Suprapubic skin (tissue), 4 donors: ENCODE data around the gene KIAA2012. TPM values are rescaled to one million over a fixed set of nuclear protein-coding genes. Genes with fewer than 3 reads are reported as not detected.
A peak's percentile ranks its signal among the peaks of the same experiment; 100 is the strongest.

Experiments used
- DNase-seq, 2 donors: peaks; one replicate each; pipeline ENCODE4 v3.0.0-alpha.2; 2019; ENCODE audit warnings: low spot score in 2 of 2
- H3K27ac ChIP-seq: fragments of 200-600 bp; sonication (generic); one replicate; pipeline ENCODE4 v1.5.1; 2019
- H3K27me3 ChIP-seq: fragments of 200-600 bp; sonication (generic); one replicate; pipeline ENCODE4 v1.5.1; 2019
- H3K36me3 ChIP-seq: fragments of 200-600 bp; sonication (generic); one replicate; pipeline ENCODE4 v1.5.1; 2019
- H3K4me1 ChIP-seq: fragments of 200-600 bp; sonication (generic); one replicate; pipeline ENCODE4 v1.5.1; 2019
- H3K4me3 ChIP-seq: fragments of 200-600 bp; sonication (generic); one replicate; pipeline ENCODE4 v1.5.1; 2019; ENCODE audit warnings: mild to moderate bottlenecking
- H3K9me3 ChIP-seq: fragments of 200-600 bp; sonication (generic); one replicate; pipeline ENCODE4 v1.5.1; 2019
- EP300 ChIP-seq: sonication (generic); formaldehyde crosslinking; IDR thresholded peaks from one replicate; pipeline ENCODE4 v1.6.1; 2017; ENCODE audit warnings: antibody characterized with exemption
- POLR2A ChIP-seq, 2 donors: fragments of 450-650 bp; IDR thresholded peaks; one replicate each; pipeline ENCODE4 v1.6.1; 2017; ENCODE audit warnings: antibody characterized with exemption in 2 of 2, mild to moderate bottlenecking in 2 of 2, moderate library complexity in 2 of 2
- POLR2AphosphoS5 ChIP-seq, 3 donors: sonication (generic); formaldehyde crosslinking; IDR thresholded peaks; one replicate each; pipeline ENCODE4 v1.6.1; 2017; ENCODE audit warnings: antibody characterized with exemption in 3 of 3
- WGBS: methylation state at CpG from one replicate; pipeline ENCODE4 v1.1.5; 2018; 5-methylcytosine and 5-hydroxymethylcytosine counted together
- total RNA-seq, 4 donors: library from RNA; depleted of rRNA; stranded (reverse); fragments of >200 nt; gene quantifications; one replicate each; pipeline ENCODE4 v1.1.0, GENCODE V29; 2016
- TF ChIP-seq, protein P1 (sequence below), 2 donors: fragments of 200-600 bp in 1 of 2; fragments of 450-650 bp in 1 of 2; sonication (generic) in 1 of 2; IDR thresholded peaks; one replicate each; pipeline ENCODE4 v1.5.1; 2016 to 2019; ENCODE audit warnings: antibody characterized with exemption in 2 of 2, mild to moderate bottlenecking in 1 of 2, moderate library complexity in 1 of 2

KIAA2012 gene
- total RNA-seq, 4 donors from 2014 or later: 0.16 TPM; not detected in 3

GRCh38 chr2:202034249-202035088 lies 38.6 kb upstream of the KIAA2012 start:
- DNase-seq: peak in 1 of 2 donors; percentile 70
- 1% methylated on average over 17 of the region's 105 CpGs for WGBS
- TF ChIP-seq POLR2AphosphoS5 (IDR thresholded peaks at IDR 0.05) (no peak), EP300 (no peak)
- Histone ChIP-seq H3K27ac (peak overlapping the region; percentile 97), H3K4me3 (peak overlapping the region; percentile 89), H3K9me3 (no peaks in the 10 kb centered on the region), H3K4me1 (peaks cover 63% of the 10 kb centered on the region), H3K36me3 (no peaks in the 10 kb centered on the region), H3K27me3 (peaks cover 8% of the 10 kb centered on the region)

GRCh38 chr2:202035089-202035940 lies 37.7 kb upstream of the KIAA2012 start:
- peak overlapping the region; percentile 97 for H3K27ac ChIP-seq
- 13% methylated on average over 3 of the region's 78 CpGs for WGBS
- no peaks in the 10 kb centered on the region for H3K9me3 ChIP-seq
- H3K36me3 ChIP-seq: no peaks in the 10 kb centered on the region
- peak overlapping the region; percentile 89 for H3K4me3 ChIP-seq
- TF ChIP-seq, protein P1, sequence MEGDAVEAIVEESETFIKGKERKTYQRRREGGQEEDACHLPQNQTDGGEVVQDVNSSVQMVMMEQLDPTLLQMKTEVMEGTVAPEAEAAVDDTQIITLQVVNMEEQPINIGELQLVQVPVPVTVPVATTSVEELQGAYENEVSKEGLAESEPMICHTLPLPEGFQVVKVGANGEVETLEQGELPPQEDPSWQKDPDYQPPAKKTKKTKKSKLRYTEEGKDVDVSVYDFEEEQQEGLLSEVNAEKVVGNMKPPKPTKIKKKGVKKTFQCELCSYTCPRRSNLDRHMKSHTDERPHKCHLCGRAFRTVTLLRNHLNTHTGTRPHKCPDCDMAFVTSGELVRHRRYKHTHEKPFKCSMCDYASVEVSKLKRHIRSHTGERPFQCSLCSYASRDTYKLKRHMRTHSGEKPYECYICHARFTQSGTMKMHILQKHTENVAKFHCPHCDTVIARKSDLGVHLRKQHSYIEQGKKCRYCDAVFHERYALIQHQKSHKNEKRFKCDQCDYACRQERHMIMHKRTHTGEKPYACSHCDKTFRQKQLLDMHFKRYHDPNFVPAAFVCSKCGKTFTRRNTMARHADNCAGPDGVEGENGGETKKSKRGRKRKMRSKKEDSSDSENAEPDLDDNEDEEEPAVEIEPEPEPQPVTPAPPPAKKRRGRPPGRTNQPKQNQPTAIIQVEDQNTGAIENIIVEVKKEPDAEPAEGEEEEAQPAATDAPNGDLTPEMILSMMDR (IDR thresholded peaks at IDR 0.05): peak in 1 of 2 donors; percentile 51
- no peak for TF ChIP-seq POLR2AphosphoS5 (IDR thresholded peaks at IDR 0.05)
- no peak for TF ChIP-seq POLR2A (IDR thresholded peaks at IDR 0.05)
- no peak for TF ChIP-seq EP300
- peaks cover 8% of the 10 kb centered on the region for H3K27me3 ChIP-seq
- H3K4me1 ChIP-seq: peaks cover 66% of the 10 kb centered on the region
- DNase-seq: peak; percentile 72 to 83

GRCh38 chr2:202035941-202036372 lies 37.1 kb upstream of the KIAA2012 start:
- no peak for TF ChIP-seq POLR2AphosphoS5 (IDR thresholded peaks at IDR 0.05)
- H3K36me3 ChIP-seq: no peaks in the 10 kb centered on the region
- 89% methylated on average over 5 of the region's 32 CpGs for WGBS
- DNase-seq: no peak
- H3K27me3 ChIP-seq: peaks cover 8% of the 10 kb centered on the region
- H3K4me3 ChIP-seq: peak overlapping the region; percentile 89
- no peak overlapping the region for H3K27ac ChIP-seq
- peaks cover 63% of the 10 kb centered on the region for H3K4me1 ChIP-seq
- H3K9me3 ChIP-seq: no peaks in the 10 kb centered on the region

DNA sequence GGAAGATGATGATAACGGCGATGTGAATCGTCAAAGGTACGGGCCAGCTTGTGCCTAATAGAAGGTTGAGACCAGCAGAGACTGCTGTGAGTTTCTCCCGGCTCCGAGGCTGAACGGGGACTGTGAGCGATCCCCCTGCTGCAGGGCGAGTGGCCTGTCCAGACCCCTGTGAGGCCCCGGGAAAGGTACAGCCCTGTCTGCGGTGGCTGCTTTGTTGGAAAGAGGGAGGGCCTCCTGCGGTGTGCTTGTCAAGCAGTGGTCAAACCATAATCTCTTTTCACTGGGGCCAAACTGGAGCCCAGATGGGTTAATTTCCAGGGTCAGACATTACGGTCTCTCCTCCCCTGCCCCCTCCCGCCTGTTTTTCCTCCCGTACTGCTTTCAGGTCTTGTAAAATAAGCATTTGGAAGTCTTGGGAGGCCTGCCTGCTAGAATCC lies 36.4 kb upstream of the KIAA2012 start:
- no peak for TF ChIP-seq POLR2AphosphoS5 (IDR thresholded peaks at IDR 0.05)
- TF ChIP-seq EP300: no peak
- TF ChIP-seq POLR2A (IDR thresholded peaks at IDR 0.05): no peak
- TF ChIP-seq, protein P1 (IDR thresholded peaks at IDR 0.05): no peak
- Histone ChIP-seq H3K27ac (no peak overlapping the region), H3K36me3 (no peaks in the 10 kb centered on the region), H3K4me1 (peaks cover 57% of the 10 kb centered on the region), H3K4me3 (peak overlapping the region; percentile 89), H3K9me3 (no peaks in the 10 kb centered on the region), H3K27me3 (peaks cover 8% of the 10 kb centered on the region)
- no peak for DNase-seq
- WGBS: 60% methylated on average over 15 of the region's 15 CpGs

GRCh38 chr2:202037086-202037485 lies 36.0 kb upstream of the KIAA2012 start:
- Histone ChIP-seq H3K4me3 (peak overlapping the region; percentile 89), H3K4me1 (peaks cover 52% of the 10 kb centered on the region), H3K27me3 (peaks cover 8% of the 10 kb centered on the region), H3K27ac (no peak overlapping the region), H3K36me3 (no peaks in the 10 kb centered on the region), H3K9me3 (no peaks in the 10 kb centered on the region)
- DNase-seq: no peak
- no peak for TF ChIP-seq POLR2AphosphoS5 (IDR thresholded peaks at IDR 0.05)
- no peak for TF ChIP-seq EP300
- WGBS: 50% methylated on average over 7 of the region's 7 CpGs

DNA sequence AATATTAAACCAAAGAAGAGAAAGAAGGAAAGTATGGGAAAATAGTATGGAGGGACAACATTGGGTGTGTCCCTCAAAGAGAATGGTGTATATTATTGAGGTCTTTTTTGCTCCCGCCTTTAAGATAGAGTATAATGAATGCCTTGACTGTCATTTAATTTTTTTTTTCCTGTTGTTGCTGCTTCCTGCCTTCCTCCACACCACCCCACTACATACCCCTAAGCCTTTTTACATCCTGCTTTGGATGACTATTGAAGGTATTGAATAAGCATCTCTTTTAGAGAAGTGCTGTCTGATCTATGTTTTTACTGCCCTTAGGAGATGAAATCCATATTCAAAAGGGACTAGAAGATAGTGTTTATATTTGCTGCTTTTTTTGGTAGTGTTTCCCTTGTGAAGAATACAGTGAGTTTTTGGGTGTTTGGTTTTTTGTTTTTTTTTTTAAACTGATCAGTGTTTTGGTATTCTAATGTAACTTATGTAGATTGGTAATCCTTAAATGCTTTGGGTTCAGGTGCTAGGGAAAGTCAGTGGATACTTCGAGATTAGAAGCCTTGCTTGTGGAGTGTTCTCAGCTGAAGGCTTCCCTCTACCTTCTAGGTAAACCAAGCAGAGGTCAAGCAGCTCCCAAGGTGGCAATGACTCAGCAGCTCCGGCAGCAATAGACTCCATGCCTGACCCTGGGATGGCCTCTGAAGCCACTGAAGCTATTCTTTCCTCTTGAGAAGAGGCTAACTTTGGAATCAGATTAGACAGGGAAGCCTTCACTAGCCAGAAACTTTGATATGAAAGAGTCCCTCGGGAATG lies 34.4 kb upstream of the KIAA2012 start:
- H3K9me3 ChIP-seq: no peaks in the 10 kb centered on the region
- no peak for TF ChIP-seq POLR2A (IDR thresholded peaks at IDR 0.05)
- TF ChIP-seq EP300: no peak
- TF ChIP-seq POLR2AphosphoS5 (IDR thresholded peaks at IDR 0.05): no peak
- TF ChIP-seq, protein P1 (IDR thresholded peaks at IDR 0.05): no peak
- peak overlapping the region; percentile 89 for H3K4me3 ChIP-seq
- DNase-seq: no peak
- no peaks in the 10 kb centered on the region for H3K36me3 ChIP-seq
- peak overlapping the region; percentile 19 for H3K27ac ChIP-seq
- WGBS: 52% methylated on average over 4 of the region's 4 CpGs
- peaks cover 43% of the 10 kb centered on the region for H3K4me1 ChIP-seq
- H3K27me3 ChIP-seq: peaks cover 8% of the 10 kb centered on the region
